OCI-LY7 (cell line): ENCODE results near the gene PARD3.

ENCODE experiments used
- EZH2phosphoT487 ChIP-seq: fragments of 200-600 bp; sonication (generic); IDR thresholded peaks from 2 replicates; pipeline ENCODE4 v1.6.1; 2018; ENCODE audit warnings: low read depth, borderline replicate concordance, mild to moderate bottlenecking, mixed run types, antibody characterized with exemption, low read length, moderate library complexity, mixed read lengths
- TF ChIP-seq, protein P1 (sequence below): fragments of 200-600 bp; sonication (generic); conservative IDR thresholded peaks from 2 replicates; pipeline ENCODE4 v1.5.1; 2014; ENCODE audit warnings: mild to moderate bottlenecking, antibody characterized with exemption, low read length, moderate library complexity, mixed read lengths

DNA sequence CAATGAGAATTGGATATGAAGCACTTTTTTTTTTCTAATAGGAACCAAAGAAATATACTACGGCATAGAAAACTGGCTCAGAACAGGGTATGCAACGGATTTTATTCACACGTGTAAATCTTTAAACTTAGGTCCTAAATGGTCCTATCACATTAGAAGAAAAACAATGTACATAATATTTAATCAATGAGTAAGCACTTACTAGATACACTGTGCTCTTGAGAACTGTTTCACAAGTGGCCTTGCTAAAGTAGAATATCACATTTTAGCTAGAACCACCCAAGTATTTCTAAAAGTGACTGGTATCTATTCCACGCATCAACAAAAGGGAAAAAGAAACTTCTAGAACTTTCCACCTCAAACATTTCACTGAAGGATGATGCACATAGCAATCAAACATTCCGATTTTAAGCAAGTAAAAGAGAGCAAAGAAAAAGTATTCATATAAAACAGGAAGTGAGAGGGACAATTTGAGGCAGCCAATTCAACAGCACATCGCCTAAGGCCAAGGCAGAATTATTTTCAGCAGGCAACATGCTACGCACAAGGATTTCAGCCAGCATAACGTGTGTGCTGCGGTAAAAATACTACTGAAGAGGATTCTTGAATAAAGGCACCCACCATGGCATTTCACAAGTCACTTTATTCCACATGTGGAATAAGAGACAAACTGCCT lies 55.8 kb downstream of the PARD3 start:
- TF ChIP-seq, protein P1, sequence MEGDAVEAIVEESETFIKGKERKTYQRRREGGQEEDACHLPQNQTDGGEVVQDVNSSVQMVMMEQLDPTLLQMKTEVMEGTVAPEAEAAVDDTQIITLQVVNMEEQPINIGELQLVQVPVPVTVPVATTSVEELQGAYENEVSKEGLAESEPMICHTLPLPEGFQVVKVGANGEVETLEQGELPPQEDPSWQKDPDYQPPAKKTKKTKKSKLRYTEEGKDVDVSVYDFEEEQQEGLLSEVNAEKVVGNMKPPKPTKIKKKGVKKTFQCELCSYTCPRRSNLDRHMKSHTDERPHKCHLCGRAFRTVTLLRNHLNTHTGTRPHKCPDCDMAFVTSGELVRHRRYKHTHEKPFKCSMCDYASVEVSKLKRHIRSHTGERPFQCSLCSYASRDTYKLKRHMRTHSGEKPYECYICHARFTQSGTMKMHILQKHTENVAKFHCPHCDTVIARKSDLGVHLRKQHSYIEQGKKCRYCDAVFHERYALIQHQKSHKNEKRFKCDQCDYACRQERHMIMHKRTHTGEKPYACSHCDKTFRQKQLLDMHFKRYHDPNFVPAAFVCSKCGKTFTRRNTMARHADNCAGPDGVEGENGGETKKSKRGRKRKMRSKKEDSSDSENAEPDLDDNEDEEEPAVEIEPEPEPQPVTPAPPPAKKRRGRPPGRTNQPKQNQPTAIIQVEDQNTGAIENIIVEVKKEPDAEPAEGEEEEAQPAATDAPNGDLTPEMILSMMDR = no peak
- no peak for TF ChIP-seq EZH2phosphoT487
